Astrocyte (in vitro differentiated cells and primary cell): Measurements from ENCODE around the gene AASS.

Experiments used
- CTCF ChIP-seq: IDR thresholded peaks from 2 replicates; pipeline ENCODE4 v1.5.1; 2011; ENCODE audit warnings: low read depth, mild to moderate bottlenecking, inconsistent platforms, low read length, moderate library complexity; ENCODE audit not compliant: insufficient read depth
- EZH2 ChIP-seq: IDR thresholded peaks from 2 replicates; pipeline ENCODE4 v1.6.1; 2012; ENCODE audit warnings: mild to moderate bottlenecking, low read length, inconsistent platforms; ENCODE audit not compliant: insufficient read depth

GRCh38 chr7:122155566-122155965 lies 11.5 kb upstream of the AASS start:
- TF ChIP-seq CTCF (no peak), EZH2 (no peak)
